ENCODE results near the gene NUDT13.
"Not testable (repeated sequence)": the region's sequence is repeated elsewhere in the genome, so short reads cannot be mapped to it uniquely, and the experiment has no call there.

NUDT13 gene

DNA sequence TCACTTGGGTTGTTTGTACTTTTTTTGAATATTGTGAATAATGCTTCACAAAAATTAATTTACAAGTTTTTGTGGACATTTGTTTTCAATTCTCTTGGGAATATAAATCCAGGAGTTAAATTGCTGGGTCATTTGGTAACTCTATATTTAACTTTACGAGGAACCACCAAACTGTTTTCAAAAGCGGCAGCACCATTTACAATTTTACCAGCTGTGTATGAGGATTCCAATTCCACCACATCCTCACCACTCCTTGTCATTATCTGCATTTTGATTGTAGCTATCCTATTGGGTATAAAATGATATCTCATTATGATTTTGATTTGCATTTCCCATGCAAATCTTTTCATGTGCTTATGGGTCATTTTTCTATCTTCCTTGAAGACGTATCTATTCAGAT lies 4.0 kb upstream of the NUDT13 start:
- DNase-seq: no peak

DNA sequence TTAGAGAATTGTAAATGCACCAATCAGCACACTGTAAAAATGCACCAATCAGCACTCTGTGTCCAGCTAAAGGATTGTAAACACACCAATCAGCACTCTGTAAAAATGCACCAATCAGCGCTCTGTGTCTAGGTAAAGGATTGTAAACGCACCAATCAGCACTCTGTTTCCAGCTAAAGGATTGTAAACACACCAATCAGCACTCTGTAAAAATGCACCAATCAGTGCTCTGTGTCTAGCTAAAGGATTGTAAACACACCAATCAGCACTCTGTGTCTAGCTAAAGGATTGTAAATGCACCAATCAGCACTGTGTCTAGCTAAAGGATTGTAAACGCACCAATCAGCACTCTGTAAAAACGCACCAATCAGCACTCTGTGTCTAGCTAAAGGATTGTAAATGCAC lies 1.0 kb upstream of the NUDT13 start:
- DNase-seq: not testable (repeated sequence)

DNA sequence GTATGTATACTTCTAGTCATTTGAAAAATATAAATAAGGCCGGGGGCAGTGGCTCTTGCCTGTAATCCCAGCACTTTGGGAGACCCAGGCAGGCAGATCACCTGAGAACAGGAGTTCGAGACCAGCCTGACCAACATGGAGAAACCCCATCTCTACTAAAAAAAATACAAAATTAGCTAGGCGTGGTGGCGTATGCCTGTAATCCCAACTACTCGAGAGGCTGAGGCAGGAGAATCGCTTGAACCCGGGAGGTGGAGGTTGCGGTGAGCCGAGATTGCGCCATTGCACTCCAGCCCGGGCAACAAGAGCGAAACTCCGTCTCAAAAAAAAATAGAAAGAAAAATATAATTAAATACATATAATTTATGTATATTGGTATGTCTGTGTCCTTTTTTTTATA lies 1.8 kb downstream of the NUDT13 start:
- not testable (repeated sequence) for DNase-seq

DNA sequence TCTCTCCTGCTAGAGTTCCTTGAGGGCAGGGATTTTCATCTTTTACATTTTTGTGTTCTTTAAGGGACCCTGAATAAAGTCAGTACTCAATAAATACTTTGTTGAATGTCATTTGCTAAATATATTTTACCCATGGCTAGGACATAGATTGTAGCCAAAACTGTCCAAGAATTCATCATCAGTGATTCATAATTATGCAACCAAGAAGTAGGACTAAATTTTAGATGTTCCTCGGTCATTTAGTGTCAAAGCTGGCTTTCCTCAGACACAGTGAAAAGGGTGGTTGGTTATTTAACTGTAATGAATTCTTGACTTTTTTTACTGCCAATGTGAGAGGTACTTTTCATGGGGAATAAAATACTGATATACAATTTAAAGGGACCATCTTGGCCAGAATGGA lies 3.3 kb downstream of the NUDT13 start:
- no peak for DNase-seq

DNA sequence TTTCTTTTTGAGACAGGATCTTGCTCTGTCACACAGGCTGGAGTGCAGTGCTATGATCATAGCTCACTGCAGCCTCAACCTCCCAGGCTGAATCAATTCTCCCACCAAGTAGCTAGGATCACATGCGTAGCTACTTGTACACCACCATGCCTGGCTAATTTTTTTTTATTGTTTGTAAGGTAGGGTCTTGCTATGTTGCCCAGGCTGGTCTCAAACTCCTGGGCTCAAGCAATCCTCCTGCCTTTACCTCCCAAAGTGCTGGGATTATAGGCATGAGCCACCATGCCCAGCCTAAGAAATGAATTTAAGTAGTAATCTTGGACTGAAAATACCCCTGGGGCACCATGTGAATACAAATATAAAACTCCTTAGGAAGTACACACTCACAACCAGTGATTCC lies 5.8 kb downstream of the NUDT13 start:
- DNase-seq: no peak

DNA sequence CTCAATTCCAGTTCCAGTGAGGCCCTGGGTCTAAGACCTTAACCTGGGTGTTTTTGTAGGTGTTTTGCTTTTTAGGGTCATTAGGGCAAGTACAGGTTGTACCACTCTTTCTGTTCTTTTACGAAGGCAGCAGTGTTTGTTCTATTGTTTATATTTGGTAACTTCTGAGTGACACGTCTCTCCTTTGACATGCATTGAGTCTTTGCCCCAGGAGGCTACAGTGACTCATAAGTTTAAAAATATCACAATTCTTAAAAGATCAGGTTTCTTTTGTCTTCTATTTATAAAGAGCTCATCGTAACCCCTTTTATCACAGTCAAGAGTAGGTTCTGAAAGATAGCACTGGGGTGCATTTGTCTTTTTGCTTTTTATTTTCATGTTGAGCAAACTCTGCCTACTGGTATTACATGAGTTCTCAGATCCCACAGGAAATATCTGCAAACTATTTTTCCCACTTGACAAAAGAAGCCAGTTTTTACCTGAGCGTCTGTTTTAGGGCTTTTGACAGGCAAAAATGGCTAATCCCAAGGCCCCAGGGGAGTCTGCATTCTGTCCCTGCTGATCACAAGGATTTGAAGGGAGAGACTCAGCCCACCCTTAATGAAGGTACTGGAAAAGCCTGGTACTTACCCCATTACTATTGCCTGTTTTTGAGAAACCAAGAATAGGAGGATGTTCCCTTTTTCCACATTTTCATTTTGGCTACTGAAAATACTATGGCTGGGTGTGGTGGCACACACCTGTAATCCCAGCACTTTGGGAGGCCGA lies 7.9 kb downstream of the NUDT13 start:
- DNase-seq: no peak

DNA sequence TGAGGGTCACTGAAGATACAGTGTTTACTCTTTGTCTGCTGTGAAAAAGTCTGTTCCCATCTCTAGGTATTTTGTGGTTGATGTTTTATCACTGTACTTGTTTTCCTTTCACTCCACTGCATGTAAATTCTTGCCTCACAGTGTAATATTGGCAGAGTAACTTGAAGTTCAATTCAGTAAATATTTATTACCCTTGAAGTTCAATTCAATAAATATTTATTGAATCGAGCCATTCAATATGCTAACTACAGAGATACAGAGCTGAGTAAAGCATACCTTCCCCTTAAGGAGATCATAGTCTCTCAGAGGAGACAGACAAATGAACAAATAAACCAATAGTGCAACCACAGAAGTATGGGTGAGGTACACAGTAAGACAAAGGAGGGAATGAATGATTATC lies 9.2 kb downstream of the NUDT13 start:
- DNase-seq: no peak

DNA sequence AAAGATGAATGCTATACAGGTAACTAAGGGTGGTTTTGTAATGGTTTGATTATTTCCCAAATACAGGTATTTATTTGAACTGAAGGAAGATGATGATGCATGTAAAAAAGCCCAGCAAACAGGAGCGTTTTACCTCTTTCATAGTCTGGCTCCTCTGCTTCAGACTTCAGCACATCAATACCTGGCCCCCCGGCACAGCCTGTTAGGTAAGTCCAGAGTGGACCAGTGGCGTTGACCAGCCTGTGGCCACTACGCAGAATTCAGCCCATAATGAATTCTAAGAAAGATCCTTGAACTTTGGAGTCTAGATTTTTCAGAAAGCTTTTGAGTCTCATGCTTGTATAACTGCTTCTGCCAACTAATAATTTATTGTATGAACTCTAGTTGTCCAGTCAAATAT lies 9.7 kb downstream of the NUDT13 start:
- DNase-seq: no peak

DNA sequence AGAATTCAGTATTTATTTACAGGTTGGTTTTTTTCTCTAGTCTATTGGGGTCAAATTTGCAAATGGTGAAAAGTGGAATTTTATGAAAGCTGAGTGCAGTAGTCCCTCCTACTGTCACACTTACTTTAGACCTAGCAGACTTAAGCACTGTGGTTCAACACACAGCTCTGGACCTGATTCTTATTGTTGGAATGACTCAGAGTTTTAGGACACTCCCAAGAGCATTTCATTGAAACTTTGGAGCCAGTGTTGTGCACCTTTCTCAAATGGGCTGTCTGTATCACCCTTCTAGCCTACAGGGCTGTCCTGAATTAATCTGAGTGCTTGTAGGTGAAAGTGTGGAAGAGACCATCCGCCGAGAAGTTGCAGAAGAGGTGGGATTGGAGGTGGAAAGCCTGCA lies 16.1 kb downstream of the NUDT13 start:
- DNase-seq: no peak

DNA sequence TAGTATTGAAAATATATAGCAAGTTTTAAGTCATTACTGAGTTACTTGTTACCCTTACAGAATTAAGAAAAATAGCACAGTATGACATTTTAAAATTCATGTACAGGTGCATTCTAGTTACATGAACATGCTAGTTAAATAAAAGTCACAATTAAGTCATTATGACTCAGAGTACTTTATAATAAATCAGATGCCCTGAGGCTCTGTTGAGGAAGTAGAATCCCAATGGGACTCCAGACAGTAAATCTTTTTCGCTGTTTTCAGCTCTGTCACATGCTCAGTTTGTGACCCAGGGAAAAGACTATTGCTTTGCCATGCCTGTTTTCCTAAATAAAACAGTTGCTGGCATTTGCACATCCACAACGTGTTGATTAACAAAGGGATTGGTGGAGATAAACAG lies 21.0 kb downstream of the NUDT13 start:
- no peak for DNase-seq

DNA sequence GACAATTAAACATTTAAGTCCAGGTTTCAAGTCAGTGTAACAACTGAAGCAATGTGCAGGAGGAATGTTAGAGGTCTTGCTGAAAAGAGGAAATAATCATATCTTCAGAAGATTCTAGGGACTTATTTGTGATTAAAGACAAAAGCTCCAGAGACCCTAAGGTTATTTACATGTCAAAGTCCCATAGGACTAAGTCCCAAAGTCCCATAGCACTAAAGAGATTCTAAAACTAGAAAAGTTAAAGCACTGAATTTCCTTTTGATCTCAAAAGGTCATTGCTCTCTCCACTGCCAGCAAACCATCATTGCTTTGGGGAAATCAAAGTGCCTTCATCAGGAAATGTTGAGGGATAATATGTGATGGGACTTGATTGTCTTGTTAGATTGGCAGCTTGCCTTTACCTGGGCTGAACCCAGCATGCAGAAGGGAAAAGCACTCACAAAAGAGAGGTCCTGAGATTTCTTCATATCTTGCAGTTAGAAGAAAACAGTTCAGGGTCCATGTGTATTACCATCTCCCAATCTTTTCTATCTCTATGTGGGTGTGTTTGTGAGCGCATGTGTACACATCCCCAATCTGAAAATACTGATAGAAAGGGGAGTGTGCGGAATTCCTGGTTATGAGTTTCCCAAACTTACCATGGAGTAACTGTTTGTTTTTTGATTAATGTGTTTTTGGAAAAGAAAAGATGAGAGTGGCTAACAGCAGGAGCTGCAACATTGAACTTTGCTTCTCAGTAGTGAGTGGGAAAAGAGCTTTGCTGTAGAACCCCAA lies 21.8 kb downstream of the NUDT13 start:
- DNase-seq: no peak

DNA sequence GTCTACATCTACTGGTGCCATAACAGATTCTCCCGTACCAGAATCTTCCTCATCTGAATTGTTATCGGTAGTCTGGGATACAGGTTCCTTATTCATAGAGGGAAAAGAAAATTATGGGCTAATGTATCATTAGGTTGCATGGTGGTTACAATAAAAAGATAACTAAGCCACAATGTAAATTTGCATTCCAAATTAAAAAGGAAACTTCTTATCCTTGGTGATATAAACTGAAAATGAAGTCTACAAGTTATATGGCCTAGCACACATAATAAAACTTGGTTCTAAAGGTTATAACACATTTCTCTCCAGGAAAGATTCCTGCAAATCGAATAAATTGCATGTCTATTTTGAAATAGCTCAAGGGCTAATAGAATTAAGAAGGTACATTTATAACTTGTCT lies 24.5 kb downstream of the NUDT13 start:
- DNase-seq: no peak

DNA sequence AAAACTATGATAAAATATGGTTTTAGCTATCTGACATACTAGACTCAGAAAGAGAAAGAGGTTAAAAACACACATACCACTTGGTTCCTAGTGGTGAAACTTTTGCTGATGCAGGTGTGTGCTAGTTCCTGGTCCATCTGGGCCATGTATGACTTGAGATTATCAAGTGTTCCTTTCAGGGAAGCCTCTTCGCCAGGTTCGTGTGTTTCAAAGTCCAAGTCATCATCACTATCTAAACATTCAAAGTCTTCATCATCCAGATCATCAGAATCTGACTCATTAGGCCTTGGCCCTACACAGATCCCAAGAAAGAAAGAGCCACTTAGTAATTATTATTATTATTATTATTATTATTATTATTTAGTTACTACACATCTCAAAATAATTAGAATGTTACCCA lies 26.4 kb downstream of the NUDT13 start:
- no peak for DNase-seq

DNA sequence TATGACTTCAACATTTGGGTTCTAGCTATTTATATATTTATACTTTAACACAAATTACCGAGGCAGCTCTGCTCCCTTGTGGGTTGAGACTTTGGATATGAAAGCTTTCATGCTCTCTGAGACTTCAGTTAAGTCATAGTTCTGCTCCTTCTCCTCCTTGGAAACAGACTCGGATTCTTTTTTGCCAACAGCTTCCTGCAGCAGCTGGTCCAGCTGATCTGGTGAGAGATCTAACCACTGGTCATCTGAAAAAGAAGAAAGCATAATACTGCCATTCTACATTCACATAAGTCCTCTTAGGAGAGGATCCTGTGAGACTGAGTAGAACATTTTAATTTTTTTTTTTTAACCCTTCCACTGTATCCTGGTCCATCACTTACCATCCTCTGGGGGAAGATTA lies 29.0 kb downstream of the NUDT13 start:
- no peak for DNase-seq

DNA sequence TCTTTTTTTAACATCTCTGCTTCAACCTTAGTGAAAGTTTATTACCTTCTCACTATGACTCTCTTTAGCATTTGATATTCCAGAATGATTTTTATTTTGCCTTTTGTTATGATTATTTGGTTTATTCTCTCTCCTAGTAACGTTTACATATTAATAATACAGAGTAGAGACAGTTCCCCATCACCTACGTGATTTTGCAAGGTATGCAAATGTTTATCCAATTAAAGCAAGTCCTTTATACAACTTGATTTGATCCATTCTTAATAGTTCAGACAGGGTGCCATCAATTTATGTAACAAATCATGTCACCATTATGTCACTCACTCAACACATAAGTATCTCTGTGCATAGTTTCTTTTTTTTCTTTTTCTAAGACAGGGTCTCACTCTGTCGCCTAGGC lies 31.3 kb downstream of the NUDT13 start:
- DNase-seq: no peak

DNA sequence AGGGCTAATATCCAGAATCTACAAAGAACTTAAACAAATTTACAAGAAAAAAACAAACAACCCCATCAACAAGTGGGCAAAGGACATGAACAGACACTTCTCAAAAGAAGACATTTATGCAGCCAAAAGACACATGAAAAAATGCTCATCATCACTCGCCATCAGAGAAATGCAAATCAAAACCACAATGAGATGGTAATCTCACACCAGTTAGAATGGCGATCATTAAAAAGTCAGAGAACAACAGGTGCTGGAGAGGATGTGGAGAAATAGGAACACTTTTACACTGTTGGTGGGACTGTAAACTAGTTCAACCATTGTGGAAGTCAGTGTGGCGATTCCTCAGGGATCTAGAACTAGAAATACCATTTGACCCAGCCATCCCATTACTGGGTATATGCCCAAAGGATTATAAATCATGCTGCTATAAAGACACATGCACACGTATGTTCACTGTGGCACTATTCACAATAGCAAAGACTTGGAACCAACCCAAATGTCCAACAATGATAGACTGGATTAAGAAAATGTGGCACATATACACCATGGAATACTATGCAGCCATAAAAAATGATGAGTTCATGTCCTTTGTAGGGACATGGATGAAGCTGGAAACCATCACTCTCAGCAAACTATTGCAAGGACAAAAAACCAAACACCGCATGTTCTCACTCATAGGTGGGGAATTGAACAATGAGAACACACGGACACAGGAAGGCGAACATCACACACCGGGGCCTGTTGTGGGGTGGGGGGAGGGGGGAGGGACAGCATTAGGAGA lies 40.6 kb downstream of the NUDT13 start:
- not testable (repeated sequence) for DNase-seq

DNA sequence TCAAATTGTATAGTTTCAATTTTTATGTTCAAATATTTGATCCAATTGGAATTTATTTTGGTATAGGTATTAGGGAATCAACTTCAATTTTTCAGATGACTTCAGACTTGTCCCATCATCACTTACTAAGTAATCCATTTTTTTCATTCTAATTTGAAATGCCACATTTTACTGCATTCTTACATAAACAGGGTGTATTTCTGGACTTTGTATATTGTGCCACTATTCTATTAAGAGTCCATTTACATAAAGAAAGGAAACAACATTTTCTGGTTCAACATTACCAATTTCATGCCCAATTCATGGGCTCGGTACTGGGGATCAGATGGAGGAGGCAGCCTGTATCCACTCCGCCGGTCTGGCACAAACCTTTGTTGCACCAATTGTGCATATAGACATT lies 41.8 kb downstream of the NUDT13 start:
- DNase-seq: no peak

DNA sequence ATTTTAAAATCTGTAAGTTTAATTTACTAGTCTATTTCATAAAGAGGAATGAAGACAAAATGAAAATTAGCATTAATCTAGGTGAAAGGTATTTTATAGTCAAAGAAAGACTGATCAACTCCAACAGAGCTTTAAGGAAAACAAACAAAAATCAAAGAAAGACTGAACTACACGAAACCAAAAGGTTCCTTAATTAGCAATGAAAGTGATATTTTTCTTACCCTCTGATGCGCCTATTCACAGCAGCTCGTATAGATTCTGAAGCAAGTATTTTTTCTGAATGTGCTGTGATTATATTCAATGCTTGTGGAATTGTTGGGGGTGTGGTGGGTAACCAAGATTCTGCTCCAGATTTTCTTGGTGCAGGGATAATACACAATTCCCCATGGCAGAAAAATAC lies 45.8 kb downstream of the NUDT13 start:
- DNase-seq: no peak

DNA sequence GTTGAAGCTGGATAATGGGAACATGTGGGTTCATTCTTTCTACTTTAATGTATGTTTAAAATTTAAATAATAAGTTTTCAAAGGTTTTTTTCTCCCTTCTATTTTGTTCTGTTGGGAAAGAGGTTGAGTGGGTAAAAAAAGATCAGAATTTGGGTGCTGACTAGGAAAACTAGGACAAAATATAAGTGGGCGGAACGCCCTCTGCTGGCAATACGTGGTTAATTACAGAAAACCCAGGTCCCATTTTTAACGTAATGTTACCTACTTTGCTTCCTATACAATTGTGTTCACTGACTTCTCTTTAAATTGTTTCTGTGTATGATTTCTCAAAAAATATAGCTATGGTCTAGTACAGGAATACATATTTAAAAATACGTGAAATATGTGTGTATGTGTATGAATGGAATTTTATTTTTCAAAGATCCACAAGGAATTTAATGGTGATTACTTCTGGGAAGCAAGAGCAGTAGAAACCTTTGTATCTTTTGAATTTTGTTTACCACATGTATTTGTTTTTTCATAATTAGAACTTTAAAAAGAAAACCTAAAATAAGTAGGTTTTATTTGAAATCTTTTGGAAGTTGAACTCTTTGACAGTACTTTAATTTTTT lies 48.9 kb downstream of the NUDT13 start:
- peak; percentile 73 for DNase-seq

DNA sequence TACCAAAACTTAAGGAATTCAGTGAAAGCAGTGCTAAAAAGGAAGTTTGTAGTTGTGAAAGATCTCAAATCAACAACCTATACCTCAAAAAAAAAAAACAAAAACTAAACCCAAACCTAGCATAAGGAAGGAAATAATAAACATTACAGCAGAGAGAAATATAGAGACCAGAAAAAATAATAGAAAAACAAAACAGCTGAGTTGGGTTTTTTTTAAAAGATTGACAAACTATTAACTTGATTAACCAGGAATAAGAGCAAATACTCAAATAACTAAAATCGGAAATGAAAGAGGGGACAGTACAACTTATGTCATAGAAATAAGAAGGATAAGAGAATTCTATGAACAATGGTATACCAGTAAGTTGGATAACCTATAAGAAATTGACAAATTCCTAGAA lies 50.8 kb downstream of the NUDT13 start:
- DNase-seq: no peak

DNA sequence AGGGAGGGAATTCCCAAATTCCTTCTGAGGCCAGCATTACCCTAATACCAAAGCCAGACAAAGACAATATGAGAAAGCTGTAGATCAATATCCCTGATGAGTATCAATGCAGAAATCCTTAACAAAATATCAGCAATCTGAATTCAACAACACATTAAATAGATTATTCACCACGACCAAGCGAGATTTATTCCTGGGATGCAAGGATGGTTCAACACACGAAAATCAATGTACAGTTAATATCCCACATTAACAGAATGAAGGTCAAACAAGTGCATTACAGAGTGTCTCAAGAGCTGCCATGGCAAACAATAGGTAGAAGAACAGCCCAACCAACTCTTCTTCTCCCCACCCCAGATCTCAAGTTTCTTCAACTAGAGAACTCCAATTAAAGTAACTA lies 51.4 kb downstream of the NUDT13 start:
- DNase-seq: no peak

DNA sequence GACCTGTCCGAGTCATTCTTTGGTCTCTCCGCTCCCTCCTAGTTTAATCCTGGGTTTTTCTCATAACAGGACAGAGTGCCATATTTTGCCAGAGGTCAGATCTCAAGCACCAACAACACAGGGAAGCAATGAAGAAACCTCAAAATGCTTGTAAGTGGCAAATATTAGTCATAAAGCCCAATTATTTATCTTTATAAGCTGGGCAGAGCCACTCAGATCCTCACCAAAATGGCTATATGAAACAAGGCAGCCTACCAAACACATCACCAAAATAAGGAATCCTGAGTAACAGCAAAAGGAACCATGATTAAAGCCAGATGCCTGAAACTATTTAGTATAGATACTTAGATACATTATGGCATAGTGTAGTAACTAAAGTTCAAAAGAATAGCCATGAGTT lies 52.8 kb downstream of the NUDT13 start:
- no peak for DNase-seq

DNA sequence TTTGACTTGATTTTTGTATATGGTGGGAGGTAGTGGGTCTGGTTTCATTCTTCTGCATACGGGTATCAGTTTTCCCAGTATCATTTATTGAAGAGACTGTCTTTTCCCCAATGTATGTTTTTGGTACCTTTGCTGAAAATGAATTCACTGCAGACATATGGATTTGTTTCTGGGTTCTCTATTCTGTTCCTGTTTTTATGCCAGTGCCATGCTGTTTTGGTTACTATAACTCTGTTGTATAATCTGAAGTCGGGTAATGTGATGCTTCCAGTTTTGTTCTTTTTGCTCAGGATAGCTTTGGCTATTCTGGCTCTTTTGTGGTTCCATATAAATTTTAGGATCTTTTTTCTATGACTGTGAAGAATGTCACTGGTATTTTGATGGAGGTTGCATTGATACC lies 56.7 kb downstream of the NUDT13 start:
- DNase-seq: no peak

DNA sequence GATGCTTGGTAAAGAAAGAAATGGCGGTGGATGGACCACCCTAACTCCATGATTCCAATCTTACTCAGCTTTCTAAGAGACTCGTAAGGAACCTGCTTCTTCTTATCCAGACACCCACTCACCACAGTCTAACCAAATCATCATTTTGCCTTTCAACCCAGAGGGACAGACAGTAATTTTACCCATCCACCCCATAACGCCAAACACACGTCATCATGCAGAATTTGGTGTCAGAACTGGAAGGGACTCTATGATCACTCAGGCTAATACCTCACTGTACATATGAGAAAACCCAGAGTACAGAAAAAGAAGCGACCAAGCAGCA lies 57.2 kb downstream of the NUDT13 start:
- peak; percentile 54 for DNase-seq
